Measurements from ENCODE around the gene ATP13A2. TPM values are rescaled to one million over a fixed set of nuclear protein-coding genes. Genes with fewer than 3 reads are reported as not detected.
"Not testable (repeated sequence)": the region's sequence is repeated elsewhere in the genome, so short reads cannot be mapped to it uniquely, and the experiment has no call there.

ATP13A2 gene
- total and polyA plus RNA-seq, 2 donors, result 13.9 to 23.6 TPM

GRCh38 chr1:16944038-16944437, 67.7 kb downstream of the ATP13A2 start:
- Histone ChIP-seq H3K4me3 (ENCODE audit: low read depth, low read length) (no peak overlapping the region), H3K36me3 (ENCODE audit: insufficient read depth) (peaks cover 3% of the 10 kb centered on the region), H3K27ac (ENCODE audit: low read depth) (no peak overlapping the region), H3K4me1 (ENCODE audit: insufficient read depth) (no peaks in the 10 kb centered on the region)
- 94% methylated on average over 19 of the region's 19 CpGs for WGBS
- DNase-seq (ENCODE audit: extremely low spot score), result no peak

- H3K36me3 ChIP-seq (ENCODE audit: insufficient read depth); H3K4me1 ChIP-seq (ENCODE audit: insufficient read depth); H3K4me3 ChIP-seq (ENCODE audit: low read depth, low read length); DNase-seq (ENCODE audit: extremely low spot score); H3K27ac ChIP-seq (ENCODE audit: low read depth): not testable (repeated sequence)
- 94% methylated on average over 32 of the region's 32 CpGs for WGBS
Observed at GRCh38 chr1:16939386-16940180, 72.1 kb downstream of the ATP13A2 start.

GRCh38 chr1:16938351-16939321, 73.1 kb downstream of the ATP13A2 start:
- DNase-seq (ENCODE audit: extremely low spot score), result no peak
- Histone ChIP-seq H3K36me3 (ENCODE audit: insufficient read depth) (peaks cover 1% of the 10 kb centered on the region), H3K4me3 (ENCODE audit: low read depth, low read length) (no peak overlapping the region), H3K27ac (ENCODE audit: low read depth) (no peak overlapping the region), H3K4me1 (ENCODE audit: insufficient read depth) (no peaks in the 10 kb centered on the region)
- WGBS, result 59% methylated on average over 51 of the region's 51 CpGs

- DNase-seq (ENCODE audit: extremely low spot score); H3K4me1 ChIP-seq (ENCODE audit: insufficient read depth); H3K4me3 ChIP-seq (ENCODE audit: low read depth, low read length); H3K36me3 ChIP-seq (ENCODE audit: insufficient read depth); H3K27ac ChIP-seq (ENCODE audit: low read depth): not testable (repeated sequence)
- 90% methylated on average over 16 of the region's 16 CpGs for WGBS
Observed at GRCh38 chr1:16936580-16936979, 75.1 kb downstream of the ATP13A2 start.

Other genes starting within 250 kb of the ATP13A2 start
- under 0.01 TPM for gene RNU1-2, start 115.9 kb downstream of the ATP13A2 start, total RNA-seq
- gene RNU1-2, start 115.9 kb downstream of the ATP13A2 start, polyA plus RNA-seq, result not detected
- 13.7 TPM for gene CROCC, start 90.0 kb downstream of the ATP13A2 start, total RNA-seq
- 26.4 TPM for gene CROCC, start 90.0 kb downstream of the ATP13A2 start, polyA plus RNA-seq
- 33.3 TPM for gene MFAP2, start 31.3 kb downstream of the ATP13A2 start, total RNA-seq
- gene MFAP2, start 31.3 kb downstream of the ATP13A2 start, polyA plus RNA-seq, result 20.3 TPM
- 84.1 TPM for gene SDHB, start 42.1 kb upstream of the ATP13A2 start, total RNA-seq
- 114 TPM for gene SDHB, start 42.1 kb upstream of the ATP13A2 start, polyA plus RNA-seq
- 5.6 TPM for gene PADI2, start 107.5 kb upstream of the ATP13A2 start, total RNA-seq
- 0.48 TPM for gene PADI2, start 107.5 kb upstream of the ATP13A2 start, polyA plus RNA-seq
- gene PADI1, start 193.2 kb upstream of the ATP13A2 start, total RNA-seq, result 0.16 TPM
- 0.18 TPM for gene PADI1, start 193.2 kb upstream of the ATP13A2 start, polyA plus RNA-seq
- gene PADI3, start 237.2 kb upstream of the ATP13A2 start, total RNA-seq, result 6.9 TPM
- 11.6 TPM for gene PADI3, start 237.2 kb upstream of the ATP13A2 start, polyA plus RNA-seq

Data from urinary bladder (tissue), 4 donors.